ENCODE results near the gene ABI1.

Gene ABI1

GRCh38 chr10:26779176-26779860 lies 81.4 kb downstream of the ABI1 start:
- Histone ChIP-seq H3K36me3 (ENCODE audit: control insufficient read depth, insufficient read depth, low read length) (no peaks in the 10 kb centered on the region), H3K9ac (ENCODE audit: low read depth, low read length) (no peak overlapping the region), H3K4me1 (ENCODE audit: control insufficient read depth, insufficient read depth, low read length) (peaks cover 22% of the 10 kb centered on the region), H3K9me3 (ENCODE audit: control insufficient read depth, insufficient read depth, low read length) (no peaks in the 10 kb centered on the region), H3K27me3 (ENCODE audit: control insufficient read depth, insufficient read depth, low read length) (no peaks in the 10 kb centered on the region), H3K4me3 (ENCODE audit: low read depth, low read length) (no peak overlapping the region)

- Histone ChIP-seq H3K36me3 (ENCODE audit: control insufficient read depth, insufficient read depth, low read length) (no peaks in the 10 kb centered on the region), H3K4me3 (ENCODE audit: low read depth, low read length) (no peak overlapping the region), H3K4me1 (ENCODE audit: control insufficient read depth, insufficient read depth, low read length) (peaks cover 22% of the 10 kb centered on the region), H3K27me3 (ENCODE audit: control insufficient read depth, insufficient read depth, low read length) (no peaks in the 10 kb centered on the region), H3K9me3 (ENCODE audit: control insufficient read depth, insufficient read depth, low read length) (no peaks in the 10 kb centered on the region), H3K9ac (ENCODE audit: low read depth, low read length) (no peak overlapping the region)
Observed at GRCh38 chr10:26777686-26778085, 83.1 kb downstream of the ABI1 start.

GRCh38 chr10:26776258-26776657 lies 84.5 kb downstream of the ABI1 start:
- Histone ChIP-seq H3K4me1 (ENCODE audit: control insufficient read depth, insufficient read depth, low read length) (peaks cover 12% of the 10 kb centered on the region), H3K9ac (ENCODE audit: low read depth, low read length) (no peak overlapping the region), H3K4me3 (ENCODE audit: low read depth, low read length) (no peak overlapping the region), H3K36me3 (ENCODE audit: control insufficient read depth, insufficient read depth, low read length) (no peaks in the 10 kb centered on the region), H3K9me3 (ENCODE audit: control insufficient read depth, insufficient read depth, low read length) (no peaks in the 10 kb centered on the region), H3K27me3 (ENCODE audit: control insufficient read depth, insufficient read depth, low read length) (no peaks in the 10 kb centered on the region)

- Histone ChIP-seq H3K9me3 (ENCODE audit: control insufficient read depth, insufficient read depth, low read length) (no peaks in the 10 kb centered on the region), H3K27me3 (ENCODE audit: control insufficient read depth, insufficient read depth, low read length) (no peaks in the 10 kb centered on the region), H3K36me3 (ENCODE audit: control insufficient read depth, insufficient read depth, low read length) (no peaks in the 10 kb centered on the region), H3K9ac (ENCODE audit: low read depth, low read length) (no peak overlapping the region), H3K4me1 (ENCODE audit: control insufficient read depth, insufficient read depth, low read length) (peaks cover 4% of the 10 kb centered on the region), H3K4me3 (ENCODE audit: low read depth, low read length) (no peak overlapping the region)
Observed at GRCh38 chr10:26773633-26774032, 87.1 kb downstream of the ABI1 start.

- Histone ChIP-seq H3K27me3 (ENCODE audit: control insufficient read depth, insufficient read depth, low read length) (no peaks in the 10 kb centered on the region), H3K36me3 (ENCODE audit: control insufficient read depth, insufficient read depth, low read length) (no peaks in the 10 kb centered on the region), H3K4me3 (ENCODE audit: low read depth, low read length) (no peak overlapping the region), H3K9ac (ENCODE audit: low read depth, low read length) (no peak overlapping the region), H3K4me1 (ENCODE audit: control insufficient read depth, insufficient read depth, low read length) (peaks cover 4% of the 10 kb centered on the region), H3K9me3 (ENCODE audit: control insufficient read depth, insufficient read depth, low read length) (no peaks in the 10 kb centered on the region)
Observed at GRCh38 chr10:26770069-26770468, 90.7 kb downstream of the ABI1 start.

- no peaks in the 10 kb centered on the region for H3K36me3 ChIP-seq (ENCODE audit: control insufficient read depth, insufficient read depth, low read length)
- no peak overlapping the region for H3K4me3 ChIP-seq (ENCODE audit: low read depth, low read length)
- H3K9me3 ChIP-seq (ENCODE audit: control insufficient read depth, insufficient read depth, low read length) = no peaks in the 10 kb centered on the region
- no peak overlapping the region for H3K9ac ChIP-seq (ENCODE audit: low read depth, low read length)
- no peaks in the 10 kb centered on the region for H3K27me3 ChIP-seq (ENCODE audit: control insufficient read depth, insufficient read depth, low read length)
- H3K4me1 ChIP-seq (ENCODE audit: control insufficient read depth, insufficient read depth, low read length) = no peaks in the 10 kb centered on the region
Observed at GRCh38 chr10:26765549-26765948, 95.2 kb downstream of the ABI1 start.

- Histone ChIP-seq H3K4me3 (ENCODE audit: low read depth, low read length) (no peak overlapping the region), H3K36me3 (ENCODE audit: control insufficient read depth, insufficient read depth, low read length) (no peaks in the 10 kb centered on the region), H3K9ac (ENCODE audit: low read depth, low read length) (no peak overlapping the region), H3K9me3 (ENCODE audit: control insufficient read depth, insufficient read depth, low read length) (no peaks in the 10 kb centered on the region), H3K27me3 (ENCODE audit: control insufficient read depth, insufficient read depth, low read length) (no peaks in the 10 kb centered on the region), H3K4me1 (ENCODE audit: control insufficient read depth, insufficient read depth, low read length) (peaks cover 14% of the 10 kb centered on the region)
Observed at GRCh38 chr10:26759008-26759407, 101.8 kb downstream of the ABI1 start.

- Histone ChIP-seq H3K9me3 (ENCODE audit: control insufficient read depth, insufficient read depth, low read length) (no peaks in the 10 kb centered on the region), H3K4me3 (ENCODE audit: low read depth, low read length) (no peak overlapping the region), H3K9ac (ENCODE audit: low read depth, low read length) (no peak overlapping the region), H3K36me3 (ENCODE audit: control insufficient read depth, insufficient read depth, low read length) (no peaks in the 10 kb centered on the region), H3K27me3 (ENCODE audit: control insufficient read depth, insufficient read depth, low read length) (no peaks in the 10 kb centered on the region), H3K4me1 (ENCODE audit: control insufficient read depth, insufficient read depth, low read length) (peaks cover 14% of the 10 kb centered on the region)
Observed at GRCh38 chr10:26755443-26755903, 105.3 kb downstream of the ABI1 start.

GRCh38 chr10:26746061-26746460 lies 114.7 kb downstream of the ABI1 start:
- H3K9me3 ChIP-seq (ENCODE audit: control insufficient read depth, insufficient read depth, low read length) = no peaks in the 10 kb centered on the region
- H3K4me1 ChIP-seq (ENCODE audit: control insufficient read depth, insufficient read depth, low read length) = peaks cover 7% of the 10 kb centered on the region
- no peak overlapping the region for H3K9ac ChIP-seq (ENCODE audit: low read depth, low read length)
- no peaks in the 10 kb centered on the region for H3K27me3 ChIP-seq (ENCODE audit: control insufficient read depth, insufficient read depth, low read length)
- no peaks in the 10 kb centered on the region for H3K36me3 ChIP-seq (ENCODE audit: control insufficient read depth, insufficient read depth, low read length)
- H3K4me3 ChIP-seq (ENCODE audit: low read depth, low read length) = no peak overlapping the region

- no peaks in the 10 kb centered on the region for H3K27me3 ChIP-seq (ENCODE audit: control insufficient read depth, insufficient read depth, low read length)
- no peaks in the 10 kb centered on the region for H3K9me3 ChIP-seq (ENCODE audit: control insufficient read depth, insufficient read depth, low read length)
- H3K4me1 ChIP-seq (ENCODE audit: control insufficient read depth, insufficient read depth, low read length) = peaks cover 7% of the 10 kb centered on the region
- peak overlapping the region; percentile 32 for H3K9ac ChIP-seq (ENCODE audit: low read depth, low read length)
- no peaks in the 10 kb centered on the region for H3K36me3 ChIP-seq (ENCODE audit: control insufficient read depth, insufficient read depth, low read length)
- H3K4me3 ChIP-seq (ENCODE audit: low read depth, low read length) = no peak overlapping the region
Observed at GRCh38 chr10:26743841-26744240, 116.9 kb downstream of the ABI1 start.

GRCh38 chr10:26743091-26743490 lies 117.7 kb downstream of the ABI1 start:
- Histone ChIP-seq H3K36me3 (ENCODE audit: control insufficient read depth, insufficient read depth, low read length) (peaks cover under 1% of the 10 kb centered on the region), H3K9ac (ENCODE audit: low read depth, low read length) (no peak overlapping the region), H3K4me3 (ENCODE audit: low read depth, low read length) (no peak overlapping the region), H3K27me3 (ENCODE audit: control insufficient read depth, insufficient read depth, low read length) (no peaks in the 10 kb centered on the region), H3K9me3 (ENCODE audit: control insufficient read depth, insufficient read depth, low read length) (no peaks in the 10 kb centered on the region), H3K4me1 (ENCODE audit: control insufficient read depth, insufficient read depth, low read length) (peaks cover 7% of the 10 kb centered on the region)

- Histone ChIP-seq H3K27me3 (ENCODE audit: control insufficient read depth, insufficient read depth, low read length) (no peaks in the 10 kb centered on the region), H3K36me3 (ENCODE audit: control insufficient read depth, insufficient read depth, low read length) (peaks cover 5% of the 10 kb centered on the region), H3K9ac (ENCODE audit: low read depth, low read length) (no peak overlapping the region), H3K9me3 (ENCODE audit: control insufficient read depth, insufficient read depth, low read length) (no peaks in the 10 kb centered on the region), H3K4me3 (ENCODE audit: low read depth, low read length) (no peak overlapping the region), H3K4me1 (ENCODE audit: control insufficient read depth, insufficient read depth, low read length) (peaks cover 7% of the 10 kb centered on the region)
Observed at GRCh38 chr10:26741368-26741767, 119.4 kb downstream of the ABI1 start.
